ENCODE results near the gene LRRC1. TPM values are rescaled to one million over a fixed set of nuclear protein-coding genes. Genes with fewer than 3 reads are reported as not detected.

Gene LRRC1
- total and polyA plus RNA-seq, 2 experiments from 2014 or later, result 11.3 to 16.6 TPM

GRCh38 chr6:53793318-53794136 lies 1.3 kb upstream of the LRRC1 start:
- H2AFZ ChIP-seq, result peak overlapping the region; percentile 97
- H3K27ac ChIP-seq (ENCODE audit: low read depth), result peak overlapping the region; percentile 91
- peaks cover 6% of the 10 kb centered on the region for H3K4me1 ChIP-seq (ENCODE audit: insufficient read depth)
- H3K79me2 ChIP-seq (replicated peaks; ENCODE audit: insufficient read depth), result peaks cover 28% of the 10 kb centered on the region
- H3K27me3 Mint-ChIP-seq (ENCODE audit: insufficient read depth, low read depth, poor library complexity), result peaks cover 17% of the 10 kb centered on the region
- H3K9me3 Mint-ChIP-seq, result peaks cover 5% of the 10 kb centered on the region
- peak overlapping the region; percentile 93 for H3K27ac Mint-ChIP-seq
- peak; percentile 6 for ATAC-seq
- H3K36me3 ChIP-seq (ENCODE audit: insufficient read depth), result no peaks in the 10 kb centered on the region
- peak overlapping the region; percentile 99 for H3K4me2 ChIP-seq
- DNase-seq (ENCODE audit: low spot score), result peak; percentile 69
- H4K20me1 ChIP-seq (replicated peaks; ENCODE audit: insufficient read depth), result peaks cover 11% of the 10 kb centered on the region
- H3K9me2 ChIP-seq (ENCODE audit: insufficient read depth), result no peaks in the 10 kb centered on the region
- H3K4me1 Mint-ChIP-seq, result peaks cover 20% of the 10 kb centered on the region
- no peak for TF ChIP-seq EZH2phosphoT487 (IDR thresholded peaks at IDR 0.05; ENCODE audit: unreplicated experiment)
- no peak for TF ChIP-seq REST (IDR thresholded peaks at IDR 0.05; ENCODE audit: unreplicated experiment)
- TF ChIP-seq ZNF331 (CRISPR knock-in tag; IDR thresholded peaks at IDR 0.05; ENCODE audit: low read depth), result no peak
- TF ChIP-seq, protein P1, sequence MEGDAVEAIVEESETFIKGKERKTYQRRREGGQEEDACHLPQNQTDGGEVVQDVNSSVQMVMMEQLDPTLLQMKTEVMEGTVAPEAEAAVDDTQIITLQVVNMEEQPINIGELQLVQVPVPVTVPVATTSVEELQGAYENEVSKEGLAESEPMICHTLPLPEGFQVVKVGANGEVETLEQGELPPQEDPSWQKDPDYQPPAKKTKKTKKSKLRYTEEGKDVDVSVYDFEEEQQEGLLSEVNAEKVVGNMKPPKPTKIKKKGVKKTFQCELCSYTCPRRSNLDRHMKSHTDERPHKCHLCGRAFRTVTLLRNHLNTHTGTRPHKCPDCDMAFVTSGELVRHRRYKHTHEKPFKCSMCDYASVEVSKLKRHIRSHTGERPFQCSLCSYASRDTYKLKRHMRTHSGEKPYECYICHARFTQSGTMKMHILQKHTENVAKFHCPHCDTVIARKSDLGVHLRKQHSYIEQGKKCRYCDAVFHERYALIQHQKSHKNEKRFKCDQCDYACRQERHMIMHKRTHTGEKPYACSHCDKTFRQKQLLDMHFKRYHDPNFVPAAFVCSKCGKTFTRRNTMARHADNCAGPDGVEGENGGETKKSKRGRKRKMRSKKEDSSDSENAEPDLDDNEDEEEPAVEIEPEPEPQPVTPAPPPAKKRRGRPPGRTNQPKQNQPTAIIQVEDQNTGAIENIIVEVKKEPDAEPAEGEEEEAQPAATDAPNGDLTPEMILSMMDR (conservative IDR thresholded peaks at IDR 0.05; ENCODE audit: low read depth in 2 of 2), result no peak
- no peak for TF ChIP-seq ETS1 (IDR thresholded peaks at IDR 0.05)
- TF ChIP-seq ZNF114 (CRISPR knock-in tag; IDR thresholded peaks at IDR 0.05), result no peak
- no peak for TF ChIP-seq ZNF462 (CRISPR knock-in tag; IDR thresholded peaks at IDR 0.05)
- no peak for TF ChIP-seq JUNB (IDR thresholded peaks at IDR 0.05; ENCODE audit: unreplicated experiment)
- TF ChIP-seq POLR2AphosphoS5 (IDR thresholded peaks at IDR 0.05; ENCODE audit: low read depth), result no peak
- no peak for TF ChIP-seq NANOG (IDR thresholded peaks at IDR 0.05; ENCODE audit: borderline replicate concordance)
- no peak for TF ChIP-seq CREB1 (CRISPR knock-in tag; IDR thresholded peaks at IDR 0.05; ENCODE audit: low read depth)
- no peak for TF ChIP-seq STAT1 (IDR thresholded peaks at IDR 0.05; ENCODE audit: unreplicated experiment)
- H3K27me3 ChIP-seq (ENCODE audit: insufficient read depth), result peaks cover 23% of the 10 kb centered on the region
- peak overlapping the region; percentile 96 for H3K4me3 Mint-ChIP-seq
- 0 out of 2 replicates have a peak, but pooled peaks cover 3% of the 10 kb centered on the region for H3F3A ChIP-seq (replicated peaks; ENCODE audit: low read depth)
- peaks cover 14% of the 10 kb centered on the region for H3K36me3 Mint-ChIP-seq (ENCODE audit: low read depth)
- H3K4me3 ChIP-seq, result peak overlapping the region; percentile 98
